Neural crest cell (in vitro differentiated cells): ENCODE data around the gene LTN1. TPM values are rescaled to one million over a fixed set of nuclear protein-coding genes. Genes with fewer than 3 reads are reported as not detected.

Experiments used
- DNase-seq: peaks from one replicate; pipeline ENCODE4 v3.0.0; 2021; ENCODE audit warnings: low read depth, mixed read lengths, low spot score
- H3K27ac Mint-ChIP-seq: one replicate; pipeline ENCODE4 v1.8.0; 2021; ENCODE audit warnings: mild to moderate bottlenecking, mixed read lengths; ENCODE audit not compliant: unreplicated experiment
- H3K27me3 Mint-ChIP-seq: 2 replicates; pipeline ENCODE4 v1.8.0; 2021; ENCODE audit warnings: low read depth, mild to moderate bottlenecking, mixed read lengths
- H3K36me3 Mint-ChIP-seq: 2 replicates; pipeline ENCODE4 v1.8.0; 2021; ENCODE audit warnings: low read depth, mild to moderate bottlenecking, mixed read lengths
- H3K4me1 Mint-ChIP-seq: 2 replicates; pipeline ENCODE4 v1.8.0; 2021; ENCODE audit warnings: mixed read lengths
- H3K4me3 Mint-ChIP-seq: one replicate; pipeline ENCODE4 v1.8.0; 2021; ENCODE audit warnings: mild to moderate bottlenecking, mixed read lengths
- H3K9me3 Mint-ChIP-seq: 2 replicates; pipeline ENCODE4 v1.8.0; 2021; ENCODE audit warnings: mixed read lengths
- CTCF ChIP-seq: fragments of 200-600 bp; sonication (generic); conservative IDR thresholded peaks from 2 replicates; pipeline ENCODE4 v1.5.0; 2021; ENCODE audit warnings: antibody characterized with exemption, mild to moderate bottlenecking
- total RNA-seq: library from RNA; stranded (reverse); gene quantifications from 2 replicates; pipeline ENCODE4 v1.2.1, GENCODE V29; 2021

Gene LTN1
- total RNA-seq, 1 donor from 2014 or later: 21.2 TPM

GRCh38 chr21:28971171-28971570 is 21.5 kb downstream of the LTN1 start:
- Mint-ChIP-seq H3K9me3 (peaks cover 5% of the 10 kb centered on the region), H3K4me1 (peaks cover 14% of the 10 kb centered on the region), H3K4me3 (peak overlapping the region; percentile 44), H3K36me3 (peaks cover 23% of the 10 kb centered on the region), H3K27ac (peak overlapping the region; percentile 59), H3K27me3 (no peaks in the 10 kb centered on the region)
- no peak for TF ChIP-seq CTCF
- DNase-seq: no peak

- peaks cover 16% of the 10 kb centered on the region for H3K36me3 Mint-ChIP-seq
- no peaks in the 10 kb centered on the region for H3K27me3 Mint-ChIP-seq
- H3K27ac Mint-ChIP-seq: no peak overlapping the region
- DNase-seq: no peak
- H3K9me3 Mint-ChIP-seq: no peaks in the 10 kb centered on the region
- H3K4me3 Mint-ChIP-seq: no peak overlapping the region
- no peak for TF ChIP-seq CTCF
- no peaks in the 10 kb centered on the region for H3K4me1 Mint-ChIP-seq
Observed at GRCh38 chr21:28963831-28964230, 28.8 kb downstream of the LTN1 start.

GRCh38 chr21:28962465-28962864 is 30.2 kb downstream of the LTN1 start:
- DNase-seq: no peak
- Mint-ChIP-seq H3K36me3 (peaks cover 13% of the 10 kb centered on the region), H3K4me1 (no peaks in the 10 kb centered on the region), H3K27me3 (no peaks in the 10 kb centered on the region), H3K27ac (no peak overlapping the region), H3K9me3 (no peaks in the 10 kb centered on the region), H3K4me3 (no peak overlapping the region)
- TF ChIP-seq CTCF: no peak

GRCh38 chr21:28961927-28962326 is 30.8 kb downstream of the LTN1 start:
- DNase-seq: no peak
- H3K9me3 Mint-ChIP-seq: no peaks in the 10 kb centered on the region
- H3K27me3 Mint-ChIP-seq: no peaks in the 10 kb centered on the region
- no peaks in the 10 kb centered on the region for H3K4me1 Mint-ChIP-seq
- H3K36me3 Mint-ChIP-seq: peaks cover 13% of the 10 kb centered on the region
- no peak for TF ChIP-seq CTCF
- H3K4me3 Mint-ChIP-seq: no peak overlapping the region
- H3K27ac Mint-ChIP-seq: no peak overlapping the region

GRCh38 chr21:28960245-28960644 is 32.4 kb downstream of the LTN1 start:
- no peaks in the 10 kb centered on the region for H3K27me3 Mint-ChIP-seq
- no peaks in the 10 kb centered on the region for H3K4me1 Mint-ChIP-seq
- peaks cover 10% of the 10 kb centered on the region for H3K36me3 Mint-ChIP-seq
- no peaks in the 10 kb centered on the region for H3K9me3 Mint-ChIP-seq
- no peak for DNase-seq
- no peak overlapping the region for H3K27ac Mint-ChIP-seq
- no peak overlapping the region for H3K4me3 Mint-ChIP-seq
- no peak for TF ChIP-seq CTCF
